ENCODE measurements around the gene FAM240B.

DNA sequence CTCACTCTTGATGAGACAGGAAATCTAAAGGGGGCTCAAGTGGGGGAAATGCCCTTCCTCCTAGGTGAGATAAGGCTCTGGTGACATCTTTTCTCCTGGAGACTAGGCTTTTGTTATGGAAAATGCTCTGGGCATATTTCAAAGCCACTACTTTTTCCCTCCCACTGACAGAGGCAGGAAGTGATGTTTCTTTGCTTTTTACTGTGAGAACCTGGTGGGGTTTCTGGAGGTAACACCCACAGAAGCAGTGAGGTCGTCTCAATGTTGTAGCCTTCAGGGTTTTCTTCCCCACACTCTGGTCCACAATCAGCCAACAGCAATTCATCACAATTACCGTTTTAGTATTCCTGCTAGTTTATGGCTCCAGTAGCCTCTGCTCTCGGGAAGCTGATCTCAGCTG is 41.4 kb upstream of the FAM240B start:
- no peak for TF ChIP-seq CTCF (IDR thresholded peaks at IDR 0.05; ENCODE audit: low read depth, low read length, missing input control)
- TF ChIP-seq RAD21 (IDR thresholded peaks at IDR 0.05): no peak
- TF ChIP-seq REST (IDR thresholded peaks at IDR 0.05): no peak
- no peak for TF ChIP-seq MAX (IDR thresholded peaks at IDR 0.05)
- no peak for TF ChIP-seq TAF1 (conservative IDR thresholded peaks at IDR 0.05)
- TF ChIP-seq, protein P1, sequence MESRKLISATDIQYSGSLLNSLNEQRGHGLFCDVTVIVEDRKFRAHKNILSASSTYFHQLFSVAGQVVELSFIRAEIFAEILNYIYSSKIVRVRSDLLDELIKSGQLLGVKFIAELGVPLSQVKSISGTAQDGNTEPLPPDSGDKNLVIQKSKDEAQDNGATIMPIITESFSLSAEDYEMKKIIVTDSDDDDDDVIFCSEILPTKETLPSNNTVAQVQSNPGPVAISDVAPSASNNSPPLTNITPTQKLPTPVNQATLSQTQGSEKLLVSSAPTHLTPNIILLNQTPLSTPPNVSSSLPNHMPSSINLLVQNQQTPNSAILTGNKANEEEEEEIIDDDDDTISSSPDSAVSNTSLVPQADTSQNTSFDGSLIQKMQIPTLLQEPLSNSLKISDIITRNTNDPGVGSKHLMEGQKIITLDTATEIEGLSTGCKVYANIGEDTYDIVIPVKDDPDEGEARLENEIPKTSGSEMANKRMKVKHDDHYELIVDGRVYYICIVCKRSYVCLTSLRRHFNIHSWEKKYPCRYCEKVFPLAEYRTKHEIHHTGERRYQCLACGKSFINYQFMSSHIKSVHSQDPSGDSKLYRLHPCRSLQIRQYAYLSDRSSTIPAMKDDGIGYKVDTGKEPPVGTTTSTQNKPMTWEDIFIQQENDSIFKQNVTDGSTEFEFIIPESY (IDR thresholded peaks at IDR 0.05): no peak
- no peak for TF ChIP-seq EGR1 (IDR thresholded peaks at IDR 0.05; ENCODE audit: low read depth in 2 of 2)

Measured in liver (tissue), 3 donors.